ENCODE results near the gene DRC7. TPM values are rescaled to one million over a fixed set of nuclear protein-coding genes. Genes with fewer than 3 reads are reported as not detected.

Gene DRC7
- total and polyA plus RNA-seq, 9 donors: 0.06 to 0.40 (median 0.16) TPM; not detected in 3

DNA sequence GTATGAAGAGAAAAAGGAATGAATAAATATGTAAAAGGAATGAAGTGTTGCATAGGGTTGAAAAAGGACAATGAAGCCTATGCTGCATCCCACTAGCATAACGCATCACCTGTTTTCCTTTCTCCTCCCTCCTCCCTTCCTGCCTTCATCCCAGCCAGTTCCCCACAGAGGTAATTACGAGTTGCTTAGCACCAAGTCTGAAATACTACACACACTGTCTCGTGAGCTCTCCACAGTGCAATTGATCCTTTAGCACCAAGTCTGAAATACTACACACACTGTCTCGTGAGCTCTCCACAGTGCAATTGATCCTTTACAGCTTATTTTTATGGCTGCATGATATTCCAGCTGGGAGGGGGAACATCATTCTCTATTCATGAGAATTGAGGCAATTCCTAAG, 1.1 kb upstream of the DRC7 start:
- Histone ChIP-seq H3K27ac (ENCODE audit: low read length) (no peak overlapping the region), H3K9me3 (replicated peaks; ENCODE audit: control insufficient read depth, low read depth, low read length) (no peaks in the 10 kb centered on the region), H3K4me3 (ENCODE audit: low read length) (no peak overlapping the region), H3K4me1 (ENCODE audit: control insufficient read depth, insufficient read depth, low read length) (peaks cover 5% of the 10 kb centered on the region), H3K27me3 (ENCODE audit: control insufficient read depth, insufficient read depth, low read length) (peaks cover 8% of the 10 kb centered on the region), H3K36me3 (ENCODE audit: control insufficient read depth, insufficient read depth, low read length) (no peaks in the 10 kb centered on the region)
- 0% methylated on average over 1 of the region's 4 CpGs for WGBS (ENCODE audit: insufficient coverage)
- no peak for DNase-seq

DNA sequence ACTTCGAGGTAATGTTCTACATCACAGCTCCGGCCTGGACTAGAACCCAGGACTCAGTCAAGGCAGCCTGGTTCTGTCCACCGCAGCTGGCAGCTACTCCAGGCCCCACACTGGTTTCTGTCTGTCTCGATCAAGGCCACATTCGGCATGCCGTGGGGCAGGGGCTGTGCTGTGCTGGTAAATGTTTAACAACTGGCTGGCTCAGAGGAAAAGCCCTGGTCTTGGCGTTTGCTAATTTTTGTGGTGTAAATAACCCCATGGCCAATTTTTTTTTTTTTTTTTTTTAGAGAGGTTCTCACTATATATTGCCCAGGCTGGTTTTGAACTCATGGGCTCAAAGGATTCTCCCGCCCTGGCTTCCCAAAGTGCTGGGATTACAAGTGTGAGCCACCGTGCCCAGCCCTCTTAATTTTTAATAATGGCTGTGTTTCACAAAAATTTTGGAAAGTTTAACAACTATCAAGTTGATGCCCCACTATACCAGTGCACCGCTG, 328 bp upstream of the DRC7 start:
- no peak overlapping the region for H3K27ac ChIP-seq (ENCODE audit: low read length)
- no peaks in the 10 kb centered on the region for H3K36me3 ChIP-seq (ENCODE audit: control insufficient read depth, insufficient read depth, low read length)
- WGBS (ENCODE audit: insufficient coverage): 77% methylated on average over 4 of the region's 10 CpGs
- H3K9me3 ChIP-seq (replicated peaks; ENCODE audit: control insufficient read depth, low read depth, low read length): no peaks in the 10 kb centered on the region
- no peak for DNase-seq
- peaks cover 5% of the 10 kb centered on the region for H3K4me1 ChIP-seq (ENCODE audit: control insufficient read depth, insufficient read depth, low read length)
- H3K4me3 ChIP-seq (ENCODE audit: low read length): no peak overlapping the region
- peaks cover 8% of the 10 kb centered on the region for H3K27me3 ChIP-seq (ENCODE audit: control insufficient read depth, insufficient read depth, low read length)

GRCh38 chr16:57695680-57696069, 1.1 kb downstream of the DRC7 start:
- Histone ChIP-seq H3K4me1 (ENCODE audit: control insufficient read depth, insufficient read depth, low read length) (no peaks in the 10 kb centered on the region), H3K4me3 (ENCODE audit: low read length) (no peak overlapping the region), H3K36me3 (ENCODE audit: control insufficient read depth, insufficient read depth, low read length) (no peaks in the 10 kb centered on the region), H3K9me3 (replicated peaks; ENCODE audit: control insufficient read depth, low read depth, low read length) (no peaks in the 10 kb centered on the region), H3K27me3 (ENCODE audit: control insufficient read depth, insufficient read depth, low read length) (peaks cover 8% of the 10 kb centered on the region), H3K27ac (ENCODE audit: low read length) (no peak overlapping the region)
- no peak for DNase-seq
- WGBS (ENCODE audit: insufficient coverage): 80% methylated on average over 1 of the region's 5 CpGs

DNA sequence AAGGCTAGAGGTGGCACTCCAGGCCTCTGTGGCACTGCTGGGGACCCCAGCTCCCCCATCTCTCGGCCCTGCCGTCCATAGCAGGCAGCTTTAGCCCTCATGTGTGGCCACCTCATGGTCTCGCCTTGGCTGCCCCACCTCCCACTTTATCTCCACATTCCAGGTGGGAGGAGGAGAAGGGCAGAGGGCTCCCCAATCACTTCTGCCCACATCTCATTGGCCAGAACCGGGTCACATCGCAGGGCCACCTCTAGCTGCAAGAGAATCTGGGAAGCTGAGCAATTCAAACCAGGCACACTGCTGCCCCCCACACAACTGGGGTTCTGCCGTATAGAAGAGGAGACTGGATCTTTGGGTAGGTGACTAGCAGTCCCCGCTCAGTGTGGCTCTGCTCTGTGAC, 1.6 kb downstream of the DRC7 start:
- Histone ChIP-seq H3K4me3 (ENCODE audit: low read length) (no peak overlapping the region), H3K27me3 (ENCODE audit: control insufficient read depth, insufficient read depth, low read length) (peaks cover 6% of the 10 kb centered on the region), H3K4me1 (ENCODE audit: control insufficient read depth, insufficient read depth, low read length) (peaks cover 2% of the 10 kb centered on the region), H3K36me3 (ENCODE audit: control insufficient read depth, insufficient read depth, low read length) (no peaks in the 10 kb centered on the region), H3K9me3 (replicated peaks; ENCODE audit: control insufficient read depth, low read depth, low read length) (no peaks in the 10 kb centered on the region), H3K27ac (ENCODE audit: low read length) (no peak overlapping the region)
- WGBS (ENCODE audit: insufficient coverage): 50% methylated on average over 2 of the region's 7 CpGs
- no peak for DNase-seq

DNA sequence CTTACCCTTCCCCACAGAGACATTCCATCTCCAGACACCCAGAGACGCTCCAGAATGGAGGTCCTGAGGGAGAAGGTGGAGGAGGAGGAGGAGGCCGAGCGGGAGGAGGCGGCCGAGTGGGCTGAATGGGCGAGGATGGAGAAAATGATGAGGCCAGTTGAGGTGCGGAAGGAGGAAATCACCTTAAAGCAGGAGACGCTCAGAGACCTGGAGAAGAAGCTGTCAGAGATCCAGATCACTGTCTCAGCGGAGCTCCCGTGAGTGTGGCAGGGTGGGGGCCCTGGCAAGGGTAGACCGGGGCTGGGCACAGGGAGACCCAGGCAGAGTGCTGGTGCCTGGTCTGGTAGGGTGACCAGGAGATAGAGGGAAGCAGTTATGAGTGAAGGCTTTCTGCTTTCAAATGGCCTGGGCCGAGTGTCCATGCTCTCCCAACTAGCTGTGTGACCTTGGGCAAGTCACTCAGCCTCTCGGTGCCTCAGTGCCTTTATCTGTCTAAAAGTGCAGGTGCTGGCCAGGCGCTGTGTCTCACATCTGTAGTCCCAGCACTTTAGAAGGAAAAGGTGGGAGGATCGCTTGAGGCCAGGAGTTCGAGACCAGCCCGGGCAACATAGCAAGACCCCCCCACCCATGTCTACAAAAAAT, 3.4 kb downstream of the DRC7 start:
- WGBS (ENCODE audit: insufficient coverage): 87% methylated on average over 11 of the region's 17 CpGs
- Histone ChIP-seq H3K4me3 (ENCODE audit: low read length) (no peak overlapping the region), H3K4me1 (ENCODE audit: control insufficient read depth, insufficient read depth, low read length) (peaks cover 7% of the 10 kb centered on the region)

GRCh38 chr16:57698812-57699405, 4.3 kb downstream of the DRC7 start:
- Histone ChIP-seq H3K9me3 (replicated peaks; ENCODE audit: control insufficient read depth, low read depth, low read length) (no peaks in the 10 kb centered on the region), H3K4me3 (ENCODE audit: low read length) (no peak overlapping the region), H3K36me3 (ENCODE audit: control insufficient read depth, insufficient read depth, low read length) (no peaks in the 10 kb centered on the region), H3K27me3 (ENCODE audit: control insufficient read depth, insufficient read depth, low read length) (no peaks in the 10 kb centered on the region), H3K27ac (ENCODE audit: low read length) (no peak overlapping the region), H3K4me1 (ENCODE audit: control insufficient read depth, insufficient read depth, low read length) (peaks cover 7% of the 10 kb centered on the region)
- WGBS (ENCODE audit: insufficient coverage): 80% methylated on average over 13 of the region's 16 CpGs
- no peak for DNase-seq

More for the DNA sequence above, 3.4 kb downstream of the DRC7 start:
- Histone ChIP-seq H3K36me3 (ENCODE audit: control insufficient read depth, insufficient read depth, low read length) (no peaks in the 10 kb centered on the region), H3K27me3 (ENCODE audit: control insufficient read depth, insufficient read depth, low read length) (peaks cover 1% of the 10 kb centered on the region), H3K9me3 (replicated peaks; ENCODE audit: control insufficient read depth, low read depth, low read length) (no peaks in the 10 kb centered on the region), H3K27ac (ENCODE audit: low read length) (no peak overlapping the region)
- DNase-seq: no peak

DNA sequence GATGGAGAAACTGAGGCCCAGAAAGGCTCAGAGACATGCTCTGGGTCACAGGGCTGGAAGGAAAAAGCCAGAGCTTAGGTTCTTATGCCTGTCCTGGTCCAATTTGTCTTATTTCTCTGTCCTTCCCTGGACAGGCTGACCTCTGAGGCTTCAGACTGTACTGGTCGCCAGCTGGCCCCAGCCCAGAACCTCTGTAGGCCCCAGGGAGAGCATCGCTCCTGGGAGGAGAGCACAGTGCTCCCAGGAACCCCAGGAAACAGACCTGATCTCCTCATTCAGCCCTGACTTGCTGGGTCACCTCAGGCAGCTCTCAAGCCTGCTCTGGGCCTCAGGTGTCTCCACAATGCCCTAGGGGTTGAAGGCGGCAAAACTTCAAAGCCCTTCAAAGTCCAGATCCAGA, 4.9 kb downstream of the DRC7 start:
- no peaks in the 10 kb centered on the region for H3K36me3 ChIP-seq (ENCODE audit: control insufficient read depth, insufficient read depth, low read length)
- peaks cover 7% of the 10 kb centered on the region for H3K4me1 ChIP-seq (ENCODE audit: control insufficient read depth, insufficient read depth, low read length)
- no peak overlapping the region for H3K4me3 ChIP-seq (ENCODE audit: low read length)
- no peak for DNase-seq
- no peak overlapping the region for H3K27ac ChIP-seq (ENCODE audit: low read length)
- WGBS (ENCODE audit: insufficient coverage): 83% methylated on average over 2 of the region's 3 CpGs
- H3K9me3 ChIP-seq (replicated peaks; ENCODE audit: control insufficient read depth, low read depth, low read length): no peaks in the 10 kb centered on the region
- no peaks in the 10 kb centered on the region for H3K27me3 ChIP-seq (ENCODE audit: control insufficient read depth, insufficient read depth, low read length)

GRCh38 chr16:57699899-57700298, 5.3 kb downstream of the DRC7 start:
- Histone ChIP-seq H3K36me3 (ENCODE audit: control insufficient read depth, insufficient read depth, low read length) (no peaks in the 10 kb centered on the region), H3K4me1 (ENCODE audit: control insufficient read depth, insufficient read depth, low read length) (peaks cover 7% of the 10 kb centered on the region), H3K27ac (ENCODE audit: low read length) (no peak overlapping the region), H3K27me3 (ENCODE audit: control insufficient read depth, insufficient read depth, low read length) (no peaks in the 10 kb centered on the region), H3K4me3 (ENCODE audit: low read length) (no peak overlapping the region), H3K9me3 (replicated peaks; ENCODE audit: control insufficient read depth, low read depth, low read length) (no peaks in the 10 kb centered on the region)
- WGBS (ENCODE audit: insufficient coverage): 83% methylated on average over 7 of the region's 7 CpGs
- no peak for DNase-seq

DNA sequence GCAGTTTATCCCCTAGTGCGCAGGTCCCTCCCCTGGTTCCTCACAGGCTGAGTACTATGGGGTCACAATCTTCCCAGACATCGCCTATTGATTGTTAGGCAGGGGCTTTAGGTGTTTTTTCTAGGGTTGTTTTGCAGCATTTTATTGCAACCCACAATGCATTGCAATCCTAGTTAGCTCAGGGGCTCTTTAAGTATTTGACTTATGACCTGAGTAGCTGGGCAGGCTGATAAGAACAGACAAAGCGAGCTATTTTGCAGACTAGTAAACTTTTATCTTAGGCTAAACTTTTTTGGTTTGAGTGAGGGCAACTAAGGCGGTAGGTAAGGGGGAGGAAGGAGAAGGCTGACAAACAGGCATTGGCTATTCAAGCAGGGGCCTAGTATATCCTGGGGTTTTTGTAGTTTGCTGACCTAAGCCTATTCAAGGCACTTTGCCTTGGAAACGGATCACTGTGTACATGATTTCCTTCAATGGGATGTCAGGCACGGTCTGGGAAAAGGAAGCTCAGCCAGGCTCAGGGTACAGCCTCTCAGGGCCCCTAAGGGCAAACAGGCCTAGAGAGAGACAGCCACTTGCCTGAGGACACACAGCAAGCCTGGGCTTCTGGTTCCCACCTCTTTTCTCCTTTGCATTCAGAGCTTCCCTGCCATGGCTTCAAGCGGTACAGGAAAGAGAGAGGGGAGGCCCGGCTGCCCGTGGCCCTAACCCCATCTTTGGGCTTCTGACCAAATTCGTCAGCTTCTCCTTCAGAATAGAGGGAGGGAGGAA, 6.4 kb downstream of the DRC7 start:
- Histone ChIP-seq H3K4me3 (ENCODE audit: low read length) (no peak overlapping the region), H3K36me3 (ENCODE audit: control insufficient read depth, insufficient read depth, low read length) (no peaks in the 10 kb centered on the region), H3K4me1 (ENCODE audit: control insufficient read depth, insufficient read depth, low read length) (peaks cover 7% of the 10 kb centered on the region), H3K27me3 (ENCODE audit: control insufficient read depth, insufficient read depth, low read length) (no peaks in the 10 kb centered on the region), H3K27ac (ENCODE audit: low read length) (no peak overlapping the region), H3K9me3 (replicated peaks; ENCODE audit: control insufficient read depth, low read depth, low read length) (no peaks in the 10 kb centered on the region)
- 26% methylated on average over 4 of the region's 10 CpGs for WGBS (ENCODE audit: insufficient coverage)
- no peak for DNase-seq

DNA sequence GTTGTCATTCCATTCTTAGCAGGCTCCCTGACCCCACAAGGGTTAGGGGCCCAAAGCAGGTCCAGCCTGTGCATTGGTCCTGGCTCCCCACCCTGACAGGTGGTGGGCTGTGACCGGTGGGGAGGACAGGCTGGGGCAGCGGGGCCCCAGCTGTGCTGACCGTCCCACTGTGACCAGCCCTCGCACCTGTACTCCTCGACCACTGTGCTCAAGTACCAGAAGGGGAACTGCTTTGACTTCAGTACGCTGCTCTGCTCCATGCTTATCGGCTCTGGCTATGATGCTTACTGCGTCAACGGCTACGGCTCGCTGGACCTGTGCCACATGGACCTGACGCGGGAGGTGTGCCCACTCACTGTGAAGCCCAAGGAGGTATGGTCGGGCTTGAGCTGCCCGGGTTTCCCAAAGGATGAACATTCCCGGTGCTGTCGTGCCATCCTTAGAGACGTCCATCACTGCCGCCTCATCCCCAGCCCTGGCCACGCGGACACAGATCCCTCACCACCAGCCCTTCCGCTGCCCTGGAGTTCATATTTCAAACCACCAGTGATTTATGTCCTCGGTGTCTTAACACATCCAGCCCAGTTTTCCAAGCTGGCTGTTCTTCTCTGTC, 7.3 kb downstream of the DRC7 start:
- H3K4me3 ChIP-seq (ENCODE audit: low read length): no peak overlapping the region
- 68% methylated on average over 23 of the region's 23 CpGs for WGBS (ENCODE audit: insufficient coverage)
- H3K4me1 ChIP-seq (ENCODE audit: control insufficient read depth, insufficient read depth, low read length): peaks cover 7% of the 10 kb centered on the region
- no peaks in the 10 kb centered on the region for H3K36me3 ChIP-seq (ENCODE audit: control insufficient read depth, insufficient read depth, low read length)
- no peaks in the 10 kb centered on the region for H3K27me3 ChIP-seq (ENCODE audit: control insufficient read depth, insufficient read depth, low read length)
- no peak for DNase-seq
- no peak overlapping the region for H3K27ac ChIP-seq (ENCODE audit: low read length)
- H3K9me3 ChIP-seq (replicated peaks; ENCODE audit: control insufficient read depth, low read depth, low read length): no peaks in the 10 kb centered on the region

Measured in muscle of leg (tissue), 11 donors.